Endothelial cell of umbilical vein (primary cell): Measurements from ENCODE around the gene SH3RF3. TPM values are rescaled to one million over a fixed set of nuclear protein-coding genes. Genes with fewer than 3 reads are reported as not detected.

ENCODE experiments used
- BruUV-seq: library from RNA; stranded (reverse); fragments of 400-500 nt; replicated peaks from 2 replicates; lab custom pipeline; 2021; lab: Mats Ljungman, UMichigan
- CTCF ChIA-PET: fragments of 300-600, 350-600 bp; sonication (Branson Sonifier 250); formaldehyde crosslinking; loops from one replicate; lab custom pipeline; 2021; ENCODE audit warnings: antibody characterized with exemption, inconsistent platforms; lab: Charles Lee
- POLR2A ChIA-PET: fragments of 300-600, 350-600 bp; sonication (Branson Sonifier 250); formaldehyde crosslinking; loops from one replicate; lab custom pipeline; 2021; ENCODE audit warnings: antibody characterized with exemption, inconsistent platforms; lab: Charles Lee
- DNase-seq: peaks from one replicate; pipeline ENCODE4 v3.0.0-alpha.2; 2011; ENCODE audit warnings: low read depth, low spot score
- FAIRE-seq: peaks from 2 replicates; lab custom pipeline; 2011; peaks lifted over from hg19 to GRCh38; lab: Jason Lieb, UNC
- H2AFZ ChIP-seq: 2 replicates; pipeline ENCODE4 v1.6.0; 2012; ENCODE audit warnings: low read depth, low read length, control low read depth, inconsistent platforms
- H3K27ac ChIP-seq: 2 replicates; pipeline ENCODE4 v1.5.1; 2011; ENCODE audit warnings: low read depth, mild to moderate bottlenecking, control low read depth, low read length, moderate library complexity; ENCODE audit not compliant: insufficient read depth
- H3K27me3 ChIP-seq, 2 experiments: 2 replicates each; pipeline versions ENCODE4 v1.6.0 to v1.6.1; 2011; ENCODE audit warnings: low read length in 2 of 2, mixed read lengths in 1 of 2; ENCODE audit not compliant: control insufficient read depth in 2 of 2, insufficient read depth in 2 of 2
- H3K36me3 ChIP-seq, 2 experiments: 2 replicates in 1 of 2; 3 replicates in 1 of 2; pipeline ENCODE4 v1.5.1; 2011; ENCODE audit warnings: low read length in 2 of 2, mild to moderate bottlenecking in 1 of 2, moderate library complexity in 1 of 2; ENCODE audit not compliant: control insufficient read depth in 2 of 2, insufficient read depth in 2 of 2; ENCODE audit errors: extremely low read depth in 1 of 2
- H3K4me1 ChIP-seq: 3 replicates; pipeline ENCODE4 v1.5.1; 2011; ENCODE audit warnings: mild to moderate bottlenecking, low read length; ENCODE audit not compliant: control insufficient read depth, insufficient read depth; ENCODE audit errors: extremely low read depth
- H3K4me2 ChIP-seq: 2 replicates; pipeline ENCODE4 v1.6.1; 2011; ENCODE audit warnings: low read length, control low read depth, mixed read lengths; ENCODE audit not compliant: insufficient read depth
- H3K4me3 ChIP-seq, 3 experiments: fragments of 200-600 bp in 1 of 3; sonication (generic), shearing (Covaris generic) in 1 of 3; replicated peaks in 1 of 3; 2 replicates each; pipeline ENCODE4 v1.5.1; 2011 to 2016; ENCODE audit warnings: control low read depth in 3 of 3, low read length in 3 of 3, mild to moderate bottlenecking in 2 of 3, inconsistent platforms in 1 of 3, low read depth in 1 of 3, moderate library complexity in 1 of 3; ENCODE audit not compliant: insufficient read depth in 1 of 3
- H3K79me2 ChIP-seq: 2 replicates; pipeline ENCODE4 v1.6.0; 2012; ENCODE audit warnings: low read length, inconsistent platforms; ENCODE audit not compliant: control insufficient read depth, insufficient read depth
- H3K9ac ChIP-seq: replicated peaks from 2 replicates; pipeline ENCODE3; 2011; ENCODE audit warnings: low read length, control low read depth; ENCODE audit not compliant: insufficient read depth; ENCODE audit errors: extremely low read depth
- H3K9me1 ChIP-seq: replicated peaks from 3 replicates; pipeline ENCODE4 v1.6.0; 2011; ENCODE audit warnings: mild to moderate bottlenecking, low read length; ENCODE audit not compliant: control insufficient read depth, insufficient read depth; ENCODE audit errors: extremely low read depth
- H3K9me3 ChIP-seq: replicated peaks from 2 replicates; pipeline ENCODE4 v1.5.1; 2012; ENCODE audit warnings: low read length, inconsistent platforms; ENCODE audit not compliant: control insufficient read depth, insufficient read depth
- H4K20me1 ChIP-seq: replicated peaks from 2 replicates; pipeline ENCODE3; 2011; ENCODE audit warnings: mild to moderate bottlenecking, low read length; ENCODE audit not compliant: control insufficient read depth, insufficient read depth; ENCODE audit errors: extremely low read depth
- CTCF ChIP-seq, 2 donors: IDR thresholded peaks; 1 replicate in 1 of 2; 2 replicates in 1 of 2; pipeline ENCODE4 v1.5.1; 2011; ENCODE audit warnings: low read length in 2 of 2, mild to moderate bottlenecking in 2 of 2, moderate library complexity in 2 of 2, control low read depth in 1 of 2, inconsistent platforms in 1 of 2, low read depth in 1 of 2; ENCODE audit not compliant: insufficient read depth in 1 of 2; ENCODE audit errors: extremely low read depth in 1 of 2
- EZH2 ChIP-seq: IDR thresholded peaks from 2 replicates; pipeline ENCODE4 v1.6.1; 2012; ENCODE audit warnings: borderline replicate concordance, low read depth, mild to moderate bottlenecking, moderate library complexity, low read length, inconsistent platforms; ENCODE audit not compliant: severe bottlenecking
- FOS ChIP-seq: IDR thresholded peaks from 2 replicates; pipeline ENCODE4 v1.6.1; 2011; ENCODE audit warnings: mild to moderate bottlenecking, low read length, moderate library complexity, borderline replicate concordance; ENCODE audit not compliant: insufficient read depth
- GATA2 ChIP-seq: IDR thresholded peaks from 2 replicates; pipeline ENCODE4 v1.7.0; 2011; ENCODE audit warnings: low read depth, mild to moderate bottlenecking, moderate library complexity, mixed read lengths, low read length; ENCODE audit not compliant: insufficient read length, insufficient read depth
- JUN ChIP-seq: IDR thresholded peaks from 2 replicates; pipeline ENCODE4 v1.6.1; 2011; ENCODE audit warnings: borderline replicate concordance, low read depth; ENCODE audit not compliant: insufficient read length, insufficient read depth
- MYC ChIP-seq: IDR thresholded peaks from one replicate; pipeline ENCODE4 v1.6.1; 2011; ENCODE audit warnings: mild to moderate bottlenecking, low read depth, low read length
- POLR2A ChIP-seq: IDR thresholded peaks from 2 replicates; pipeline ENCODE4 v1.6.1; 2012; ENCODE audit warnings: low read depth, mild to moderate bottlenecking, control low read depth, low read length
- POLR2AphosphoS5 ChIP-seq: IDR thresholded peaks from 2 replicates; pipeline ENCODE4 v1.6.1; 2012; ENCODE audit warnings: low read depth, mild to moderate bottlenecking, control low read depth, low read length, moderate library complexity; ENCODE audit not compliant: insufficient read depth
- dilution Hi-C: fragments of 300-500 bp; cut with MboI; formaldehyde crosslinking; loops from one replicate; pipeline ENCODE4 v1.15.0; 2019; ENCODE audit warnings: low sequenced_read_pairs; ENCODE audit not compliant: extremely low pct_ligation_motif_present
- intact Hi-C: fragments of 100-400 bp; cut with micrococcal nuclease; formaldehyde crosslinking; loops from one replicate; pipeline ENCODE4 v1.10.0; 2022
- polyA plus RNA-seq, 4 experiments: library from polyadenylated mRNA; depleted of rRNA in 3 of 4; stranded (reverse) in 3 of 4; unstranded in 1 of 4; fragments of >200 nt; gene quantifications; 2 replicates each; pipeline versions ENCODE4 v1.2.1 to v1.2.3, GENCODE V29; 2011 to 2012; ENCODE audit warnings: missing spikeins in 1 of 4
- total RNA-seq: library from RNA; stranded (reverse); gene quantifications from 2 replicates; pipeline ENCODE4 v1.2.3, GENCODE V29; 2021
- TF ChIP-seq, protein P1 (sequence below): IDR thresholded peaks from 2 replicates; pipeline ENCODE4 v1.6.1; 2011; ENCODE audit not compliant: insufficient read depth, insufficient read length

SH3RF3 gene
- total and polyA plus RNA-seq, 2 donors (not counting 3 experiments of a cell fraction or from before 2014, with no cell fraction given): 3.8 to 14.7 TPM

GRCh38 chr2:109213646-109214433, 84.8 kb downstream of the SH3RF3 start:
- FAIRE-seq: peak; percentile 96
- H2AFZ ChIP-seq: peak overlapping the region; percentile 27
- H3K9ac ChIP-seq: no peak overlapping the region
- POLR2A ChIA-PET: no interaction called here
- no peaks in the 10 kb centered on the region for H3K9me3 ChIP-seq
- dilution Hi-C loops (no loop called here), intact Hi-C loops (loop anchor here (2.0 to 5.0 kb wide), 3 partner anchors 25 to 85 kb away; partner anchors contain the start of gene SH3RF3)
- peaks cover 10% of the 10 kb centered on the region for H3K79me2 ChIP-seq
- no peaks in the 10 kb centered on the region for H3K36me3 ChIP-seq
- no peaks in the 10 kb centered on the region for H3K9me1 ChIP-seq
- H3K4me1 ChIP-seq: peaks cover 30% of the 10 kb centered on the region
- peak overlapping the region; percentile 17 for H3K27ac ChIP-seq
- TF ChIP-seq MYC (no peak), FOS (peak; percentile 51), CTCF (IDR thresholded peaks at IDR 0.05; ENCODE audit: extremely low read depth in 1 of 2, insufficient read depth in 1 of 2, low read depth in 1 of 2, low read length in 2 of 2) (no peak), GATA2 (peak; percentile 83), JUN (no peak), POLR2A (peak; percentile 11), POLR2AphosphoS5 (peak; percentile 53), EZH2 (no peak)
- TF ChIP-seq, protein P1, sequence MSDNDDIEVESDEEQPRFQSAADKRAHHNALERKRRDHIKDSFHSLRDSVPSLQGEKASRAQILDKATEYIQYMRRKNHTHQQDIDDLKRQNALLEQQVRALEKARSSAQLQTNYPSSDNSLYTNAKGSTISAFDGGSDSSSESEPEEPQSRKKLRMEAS: no peak
- no TSS peak for BruUV-seq
- H4K20me1 ChIP-seq: no peaks in the 10 kb centered on the region
- DNase-seq: peak; percentile 60
- CTCF ChIA-PET: interaction anchor here (0.7 to 3.5 kb wide), 3 partner anchors 12 to 184 kb away, joined by 3 to 12 read pairs (median 4); no protein-coding TSS in a partner anchor
- no peak overlapping the region for H3K4me3 ChIP-seq
- H3K27me3 ChIP-seq: no peaks in the 10 kb centered on the region
- H3K4me2 ChIP-seq: no peak overlapping the region
